Stromal cell of bone marrow (primary cell): Measurements from ENCODE around the gene OBI1.

Experiments
- DNase-seq: peaks from one replicate; pipeline ENCODE4 v3.0.0-alpha.2; 2012; ENCODE audit warnings: low read depth

The OBI1 gene

GRCh38 chr13:78602561-78603239 is 56.3 kb downstream of the OBI1 start:
- no peak for DNase-seq

DNA sequence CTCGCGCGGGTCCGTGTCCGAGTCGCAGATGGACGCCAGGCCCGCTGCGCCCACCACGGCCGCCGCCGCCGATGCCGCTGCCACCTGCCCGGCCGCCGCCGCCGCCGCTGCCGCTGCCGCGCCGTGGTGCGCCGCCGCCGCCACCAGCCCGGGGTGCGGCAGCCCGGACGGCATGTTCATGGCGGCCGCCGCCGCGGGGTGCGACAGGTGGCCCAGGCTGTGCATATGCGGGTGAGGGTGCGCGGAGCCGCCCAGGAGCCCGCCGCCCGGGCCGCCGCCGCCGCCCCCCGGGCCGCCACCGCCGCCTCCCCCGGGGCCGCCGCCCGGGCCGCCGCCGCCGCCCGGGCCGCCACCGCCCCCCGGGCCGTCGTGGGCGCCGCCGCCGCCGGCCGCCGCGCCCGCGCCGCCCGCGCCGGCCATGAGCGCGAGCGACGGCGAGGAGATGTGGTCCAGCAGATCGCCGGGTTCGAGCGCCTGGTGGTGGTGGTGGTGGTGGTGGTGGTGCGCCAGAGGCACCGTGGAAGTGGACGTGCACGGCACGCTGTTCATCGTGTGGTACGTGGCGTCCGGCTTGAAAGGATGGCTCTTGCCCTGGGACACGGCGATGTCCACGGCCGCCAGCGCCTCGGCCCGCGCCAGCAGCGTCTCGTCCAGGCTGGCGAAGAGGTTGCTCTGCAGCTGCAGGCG is 56.9 kb downstream of the OBI1 start:
- DNase-seq = no peak

DNA sequence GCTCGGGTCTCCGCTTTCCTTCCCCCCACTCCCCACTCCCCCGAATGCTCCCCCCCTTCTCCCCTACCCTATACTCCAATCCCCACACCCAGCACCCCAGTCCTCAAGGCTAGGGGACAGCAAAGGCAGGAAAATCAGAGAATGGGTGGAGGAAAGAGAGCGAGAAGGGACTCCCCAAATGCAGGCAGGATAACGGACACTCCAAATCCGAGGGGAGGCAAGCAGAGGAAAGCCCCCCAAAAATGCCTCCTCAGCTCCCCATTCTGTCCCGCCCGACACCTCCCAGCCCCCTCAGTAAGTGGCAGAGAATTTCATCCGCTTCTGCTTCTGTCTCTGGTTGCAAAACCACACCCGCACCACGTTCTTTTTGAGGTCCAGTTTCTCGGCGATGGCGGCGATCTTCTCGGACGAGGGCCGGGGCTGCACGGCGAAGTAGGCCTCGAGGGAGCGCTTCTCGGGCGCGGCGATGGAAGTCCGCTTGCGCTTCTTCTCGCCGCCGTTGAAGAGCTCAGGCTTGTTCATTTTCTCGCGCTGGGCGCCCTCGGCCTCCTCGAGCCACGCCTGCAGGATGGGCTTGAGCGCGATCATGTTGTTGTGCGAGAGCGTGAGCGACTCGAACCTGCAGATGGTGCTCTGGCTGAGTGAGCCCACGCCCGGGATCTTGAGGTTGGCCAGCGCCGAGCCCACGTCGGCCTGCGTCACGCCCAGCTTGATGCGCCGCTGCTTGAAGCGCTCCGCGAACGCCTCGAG is 57.7 kb downstream of the OBI1 start:
- no peak for DNase-seq

- no peak for DNase-seq
Observed at GRCh38 chr13:78600280-78600883, 58.6 kb downstream of the OBI1 start.

- DNase-seq = no peak
Observed at GRCh38 chr13:78599645-78600279, 59.2 kb downstream of the OBI1 start.

DNA sequence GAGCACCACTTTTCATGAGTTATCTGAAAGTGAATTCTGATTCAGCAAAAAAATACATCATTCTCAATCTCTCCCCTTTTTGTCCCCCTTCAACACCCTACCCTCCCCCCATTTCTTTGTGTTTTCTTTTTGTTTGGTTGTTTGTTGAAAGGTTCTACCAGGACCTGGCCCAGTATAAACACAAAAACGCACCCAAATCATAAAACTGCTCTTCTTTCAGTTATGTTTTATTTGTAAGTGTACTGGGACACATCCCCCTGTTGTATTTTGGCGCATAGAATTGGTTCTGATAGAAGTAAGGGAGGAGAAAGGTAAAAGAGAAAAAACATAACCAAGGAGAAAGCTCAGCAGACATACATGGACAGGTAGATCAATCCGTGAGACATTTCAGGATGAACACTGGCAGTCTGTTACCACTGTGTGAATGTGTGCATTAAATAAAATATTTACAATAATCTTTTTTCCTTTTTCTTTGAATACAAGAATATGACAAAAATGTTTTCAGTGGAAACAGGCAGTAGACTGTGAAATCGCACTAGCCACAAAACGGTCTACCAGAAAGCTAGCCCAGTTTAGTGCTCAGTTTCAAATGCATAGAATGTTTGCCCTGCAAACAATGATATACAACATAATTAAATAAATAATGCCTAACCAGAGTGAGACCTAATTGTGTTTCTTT is 59.9 kb downstream of the OBI1 start:
- DNase-seq = no peak

- no peak for DNase-seq
Observed at GRCh38 chr13:78598116-78598781, 60.7 kb downstream of the OBI1 start.

- no peak for DNase-seq
Observed at GRCh38 chr13:78597602-78597932, 61.4 kb downstream of the OBI1 start.

- DNase-seq = no peak
Observed at GRCh38 chr13:78596736-78597601, 62.0 kb downstream of the OBI1 start.

GRCh38 chr13:78596399-78596735 is 62.6 kb downstream of the OBI1 start:
- no peak for DNase-seq

DNA sequence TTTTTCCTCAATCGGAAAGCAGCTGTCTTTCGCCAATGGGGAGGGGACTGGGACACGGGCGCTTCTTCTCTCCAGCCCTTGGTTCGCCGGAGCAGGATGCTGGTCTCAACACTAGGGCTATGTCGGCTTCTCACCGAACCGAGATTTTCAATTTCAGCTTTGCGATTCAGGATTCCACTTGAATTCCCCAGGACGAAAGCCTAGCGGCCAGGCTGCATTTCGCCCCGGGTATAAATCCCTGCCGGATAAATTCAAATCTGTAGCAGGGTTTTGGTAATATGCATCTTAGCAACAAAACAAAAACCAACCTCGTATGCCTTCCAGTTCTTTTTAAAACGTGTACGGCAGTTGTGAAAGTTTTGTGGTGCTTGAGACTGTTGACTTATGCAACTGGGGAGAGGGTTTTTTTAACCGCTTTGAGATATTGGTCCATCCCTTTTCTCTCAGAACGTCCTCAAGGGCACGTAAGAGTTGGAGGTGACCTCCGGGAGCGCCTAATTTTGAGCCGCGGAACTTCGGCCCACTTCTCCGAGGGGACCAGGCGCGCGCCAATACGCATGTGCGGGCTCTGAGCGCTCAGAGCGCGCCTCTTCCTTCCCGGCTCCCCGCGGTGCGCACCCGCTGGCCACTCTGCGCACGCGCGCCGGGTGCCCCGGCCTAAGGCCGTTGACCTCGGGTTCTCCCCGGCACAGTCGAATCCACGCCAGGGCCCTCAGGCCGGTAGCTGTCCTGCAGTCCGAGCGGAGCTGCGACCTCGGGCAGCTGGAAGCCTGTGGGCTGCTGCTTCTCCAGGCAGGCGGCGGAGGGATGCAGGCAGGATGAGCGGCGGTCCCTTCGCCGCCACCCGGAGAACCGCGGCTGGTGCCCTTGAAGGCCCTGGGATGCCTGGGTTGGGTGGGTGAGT is 63.2 kb downstream of the OBI1 start:
- no peak for DNase-seq

GRCh38 chr13:78594456-78594975 is 64.4 kb downstream of the OBI1 start:
- no peak for DNase-seq

DNA sequence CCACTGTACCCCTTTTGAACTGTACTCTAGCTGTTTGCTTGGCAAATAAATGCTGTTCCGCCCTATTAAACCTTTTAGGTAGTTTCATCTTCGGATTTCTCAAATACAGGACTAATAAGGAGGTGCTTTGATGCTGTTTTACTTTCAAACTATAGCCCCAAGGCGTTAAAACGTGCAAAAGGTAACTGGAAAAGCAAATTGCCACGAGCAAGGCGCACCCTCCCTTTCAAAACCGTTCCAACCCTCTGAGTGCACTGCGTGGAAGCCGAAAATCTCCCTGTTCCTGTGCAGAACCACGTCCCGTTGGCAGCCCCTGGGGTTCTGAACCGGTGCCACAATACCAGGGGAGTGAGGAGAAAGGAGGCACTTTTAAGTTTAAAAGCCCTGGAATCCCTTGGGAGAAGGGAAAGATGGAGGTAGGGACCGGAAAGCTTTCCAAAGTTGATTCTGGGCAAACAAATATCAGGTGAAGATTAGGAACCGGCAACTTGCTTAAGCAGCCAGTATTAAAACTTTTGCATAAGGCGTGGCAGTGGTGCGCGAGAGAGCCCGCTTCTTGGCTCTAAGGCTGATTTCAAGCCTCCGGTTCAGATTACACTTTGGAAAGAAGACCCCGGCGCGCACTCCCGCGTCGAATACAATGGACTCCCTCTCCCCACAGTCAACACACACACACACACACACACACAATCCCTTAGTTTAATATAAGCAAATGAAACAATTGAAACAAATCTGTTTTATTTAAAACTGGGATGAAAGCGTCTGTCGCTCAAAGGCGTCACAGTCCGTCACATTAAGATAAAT is 65.1 kb downstream of the OBI1 start:
- DNase-seq = no peak

- DNase-seq = no peak
Observed at GRCh38 chr13:78593129-78593528, 65.8 kb downstream of the OBI1 start.

GRCh38 chr13:78592584-78592983 is 66.4 kb downstream of the OBI1 start:
- DNase-seq = no peak

DNA sequence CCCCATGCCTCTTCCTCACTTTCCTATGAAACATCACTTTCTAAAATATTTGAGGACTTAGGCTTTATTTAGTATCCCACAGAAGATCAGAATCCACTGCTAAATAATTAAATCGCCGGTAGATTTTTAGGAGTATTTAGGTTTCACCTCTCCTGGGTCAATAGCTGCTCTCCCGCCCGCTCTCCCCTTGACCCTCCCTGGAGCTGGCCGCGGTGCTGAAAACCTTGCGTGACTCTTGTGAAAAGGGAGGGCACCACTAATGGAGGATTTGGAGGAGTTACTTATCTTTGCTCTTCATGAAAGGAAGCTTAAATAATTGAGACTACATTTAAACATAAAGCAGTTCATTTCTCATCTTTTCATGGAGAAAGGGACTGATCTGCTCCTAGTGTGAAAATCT is 69.7 kb downstream of the OBI1 start:
- peak; percentile 8 for DNase-seq

GRCh38 chr13:78587395-78587794 is 71.6 kb downstream of the OBI1 start:
- no peak for DNase-seq

DNA sequence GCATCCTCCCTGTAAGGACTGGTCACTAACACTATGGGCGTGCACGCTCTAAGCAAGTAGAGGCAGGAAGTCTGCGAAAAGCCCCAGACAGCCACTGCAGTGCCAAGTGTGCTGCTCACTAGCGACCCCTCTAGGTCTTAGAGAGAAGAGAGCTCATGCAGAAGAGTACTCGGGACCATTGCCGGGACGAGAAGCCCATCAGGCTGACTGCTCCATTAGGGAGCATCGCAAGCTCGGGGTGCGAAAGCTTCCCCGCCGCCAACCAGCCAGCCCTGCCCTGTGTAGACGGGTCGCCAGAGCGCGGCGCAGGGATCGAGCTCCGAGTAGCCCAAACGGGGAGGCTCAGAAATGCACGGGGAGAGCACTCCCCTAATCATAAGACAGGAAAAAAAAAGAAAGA is 72.2 kb downstream of the OBI1 start:
- DNase-seq = no peak
